ENCODE data around the gene CLCA2.
A peak's percentile ranks its signal among the peaks of the same experiment; 100 is the strongest.

CLCA2 gene

GRCh38 chr1:86423873-86424272, at the start of gene CLCA2:
CLCA2 (plus strand) TSS chr1:86424171; CDS start chr1:86424248, 77 bp downstream.
- DNase-seq (ENCODE audit: low read depth in 2 of 2) = no peak

DNA sequence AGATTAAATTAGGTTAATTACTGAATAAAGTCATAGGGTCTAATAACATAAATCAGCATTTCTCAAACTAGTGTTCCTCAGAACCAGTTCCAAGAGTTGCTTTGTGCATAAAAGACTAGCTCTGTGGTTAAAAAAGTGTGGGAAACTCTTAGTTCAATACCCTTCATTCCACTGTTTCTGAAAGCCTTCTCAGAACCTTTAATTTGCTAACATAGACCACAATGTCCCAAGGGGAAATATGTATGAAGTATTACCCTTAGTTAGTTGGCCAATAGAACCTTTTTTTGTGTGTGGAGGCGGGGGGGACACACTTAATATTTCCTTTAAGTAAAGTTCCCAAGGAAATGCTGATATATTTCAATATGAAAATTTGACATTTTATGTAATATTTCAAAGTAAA, 48.3 kb upstream of the CLCA2 start:
- DNase-seq (ENCODE audit: low read depth in 2 of 2) = no peak

GRCh38 chr1:86377341-86377740, 46.6 kb upstream of the CLCA2 start:
- no peak for DNase-seq (ENCODE audit: low read depth in 2 of 2)

DNA sequence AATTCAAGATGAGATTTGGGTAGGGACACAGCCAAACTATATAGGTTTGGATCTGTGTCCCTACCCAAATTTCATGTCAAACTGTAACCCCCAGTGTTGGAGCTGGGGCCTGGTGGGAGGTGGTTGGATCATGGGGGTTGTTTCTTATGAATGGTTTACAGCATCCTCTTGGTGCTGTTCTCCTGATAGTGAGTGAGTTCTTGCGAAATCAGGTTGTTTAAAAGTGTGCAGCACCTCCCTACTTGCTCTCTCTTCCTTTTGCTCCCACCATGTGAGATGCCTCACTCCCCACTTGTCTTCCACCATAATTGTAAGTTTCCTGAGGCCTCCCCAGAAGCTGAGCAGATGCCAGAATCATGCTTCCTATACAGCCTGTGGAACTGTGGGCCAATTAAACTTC, 45.2 kb upstream of the CLCA2 start:
- no peak for DNase-seq (ENCODE audit: low read depth in 2 of 2)

DNA sequence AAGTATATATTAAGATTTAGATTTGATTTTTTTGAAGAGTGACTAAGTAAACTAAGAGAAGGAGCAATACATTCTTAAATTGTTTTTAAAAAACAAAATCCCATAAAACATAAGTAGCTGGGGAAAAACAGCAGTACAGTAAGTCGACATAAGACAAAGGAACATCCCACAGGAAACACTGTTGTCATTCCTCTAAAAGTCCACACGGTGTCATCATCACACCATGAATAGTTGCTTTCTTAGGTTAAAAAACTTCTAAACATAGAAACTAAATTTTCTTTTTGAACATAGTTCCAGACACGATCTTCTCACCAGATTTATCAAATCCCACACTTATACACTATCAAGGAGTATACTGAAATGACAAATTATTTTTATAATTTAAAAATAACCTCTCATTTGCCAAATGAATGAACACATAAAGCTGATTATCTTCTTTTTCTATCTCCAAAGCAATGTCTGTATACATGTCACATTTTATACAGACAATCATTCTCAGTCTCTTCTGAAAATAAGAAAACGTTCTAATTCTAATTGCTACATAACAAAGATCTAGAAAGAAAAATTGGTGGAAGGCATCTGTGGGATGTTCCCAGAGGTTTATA, 43.6 kb upstream of the CLCA2 start:
- DNase-seq (ENCODE audit: low read depth in 2 of 2) = no peak

- no peak for DNase-seq (ENCODE audit: low read depth in 2 of 2)
These were observed 42.7 kb upstream of the CLCA2 start for GRCh38 chr1:86381223-86381622.

- no peak for DNase-seq (ENCODE audit: low read depth in 2 of 2)
These were observed 41.1 kb upstream of the CLCA2 start for GRCh38 chr1:86382878-86383277.

DNA sequence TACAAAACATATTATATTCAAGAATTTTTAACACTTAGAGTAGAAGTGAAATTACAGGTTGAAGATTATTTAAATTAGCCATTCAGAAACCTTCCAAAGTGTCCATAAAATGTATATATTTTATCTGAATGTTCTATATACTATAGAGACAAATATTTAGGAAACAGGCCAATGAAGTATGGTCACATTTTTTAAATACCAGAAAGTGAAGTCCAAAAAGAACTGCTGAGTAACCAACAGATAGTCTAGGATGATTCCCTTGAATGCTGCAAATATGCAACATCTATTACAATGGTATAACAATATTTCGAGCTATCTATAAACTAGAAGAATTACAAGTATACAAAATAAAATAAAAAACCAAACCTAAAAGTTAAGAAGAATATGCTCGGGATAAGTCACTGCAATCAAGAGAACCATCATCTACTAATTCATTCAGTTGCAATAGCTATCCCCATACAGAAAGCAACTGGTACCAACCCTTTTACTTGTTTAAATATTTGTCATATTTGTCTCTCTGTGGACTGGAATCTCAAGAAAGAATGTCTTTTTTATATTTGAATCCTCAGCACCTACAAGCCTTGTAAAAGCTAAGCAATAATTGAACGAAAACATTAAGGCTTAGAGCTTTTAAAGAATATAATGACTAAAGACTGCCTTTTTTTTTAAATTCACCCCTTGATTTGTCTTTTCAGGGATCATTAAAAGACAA, 35.9 kb upstream of the CLCA2 start:
- DNase-seq (ENCODE audit: low read depth in 2 of 2) = no peak

DNA sequence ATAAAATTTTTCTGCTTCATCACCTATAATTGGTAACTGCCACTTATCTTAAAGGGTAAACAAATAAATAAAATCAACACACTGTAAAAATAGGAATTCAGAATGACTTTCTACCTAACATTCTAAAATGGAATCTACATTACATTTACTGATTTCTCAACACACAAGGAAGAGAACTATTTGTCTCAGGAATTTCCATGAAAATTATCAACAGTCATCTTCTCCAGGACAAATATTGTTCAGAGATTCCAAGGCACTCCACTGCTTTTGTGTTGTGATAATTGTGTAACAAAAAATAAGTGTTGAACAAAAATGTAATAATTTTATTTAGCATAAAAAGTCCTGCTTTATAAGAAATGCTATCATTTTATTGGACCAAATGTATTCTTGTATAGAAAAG, 35.2 kb upstream of the CLCA2 start:
- no peak for DNase-seq (ENCODE audit: low read depth in 2 of 2)

- no peak for DNase-seq (ENCODE audit: low read depth in 2 of 2)
These were observed 34.7 kb upstream of the CLCA2 start for GRCh38 chr1:86389307-86389706.

DNA sequence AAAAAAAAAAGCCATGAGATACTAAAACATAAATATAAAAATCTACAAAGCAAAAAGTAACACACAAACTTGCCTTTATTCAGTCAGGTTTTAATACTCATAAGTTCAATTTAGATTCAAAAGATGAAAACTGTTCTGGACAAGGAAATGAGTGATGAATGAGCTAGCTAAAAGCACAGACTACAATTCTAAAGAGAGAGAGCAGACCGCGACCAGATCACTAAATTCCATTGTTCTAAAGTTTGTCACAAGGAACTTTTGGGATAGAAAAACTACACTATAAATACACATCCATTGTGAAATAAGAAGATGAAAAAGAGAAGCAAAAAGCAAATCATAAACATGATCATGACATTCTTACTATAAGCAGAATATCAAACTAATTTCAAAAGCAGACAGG, 29.6 kb upstream of the CLCA2 start:
- no peak for DNase-seq (ENCODE audit: low read depth in 2 of 2)

- DNase-seq (ENCODE audit: low read depth in 2 of 2) = peak; percentile 69 to 79
These were observed 28.0 kb upstream of the CLCA2 start, which contains the start of gene ODF2L for GRCh38 chr1:86395751-86396497. ODF2L (minus strand) TSS chr1:86396323; CDS start chr1:86387027, 9,296 bp downstream.

DNA sequence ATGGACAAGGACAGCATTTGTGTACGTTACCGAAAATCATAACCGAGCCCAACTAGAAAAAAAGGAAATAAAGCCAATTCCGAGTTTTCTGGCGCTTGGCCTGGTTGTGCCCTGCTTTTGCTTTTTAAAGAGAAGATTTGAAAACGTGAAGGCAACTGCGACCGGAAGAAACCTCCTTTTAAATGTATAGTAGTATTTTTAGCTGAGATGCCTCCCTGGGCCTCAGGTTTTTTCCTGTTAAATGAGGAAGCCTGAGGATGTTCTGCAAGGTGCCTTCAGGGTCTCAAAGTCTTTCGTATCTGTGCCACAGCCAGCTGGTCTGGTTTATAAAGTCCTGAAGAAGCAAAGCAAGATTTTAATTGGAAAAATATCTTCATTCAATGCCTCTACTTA, 27.5 kb upstream of the CLCA2 start:
- DNase-seq (ENCODE audit: low read depth in 2 of 2) = no peak

DNA sequence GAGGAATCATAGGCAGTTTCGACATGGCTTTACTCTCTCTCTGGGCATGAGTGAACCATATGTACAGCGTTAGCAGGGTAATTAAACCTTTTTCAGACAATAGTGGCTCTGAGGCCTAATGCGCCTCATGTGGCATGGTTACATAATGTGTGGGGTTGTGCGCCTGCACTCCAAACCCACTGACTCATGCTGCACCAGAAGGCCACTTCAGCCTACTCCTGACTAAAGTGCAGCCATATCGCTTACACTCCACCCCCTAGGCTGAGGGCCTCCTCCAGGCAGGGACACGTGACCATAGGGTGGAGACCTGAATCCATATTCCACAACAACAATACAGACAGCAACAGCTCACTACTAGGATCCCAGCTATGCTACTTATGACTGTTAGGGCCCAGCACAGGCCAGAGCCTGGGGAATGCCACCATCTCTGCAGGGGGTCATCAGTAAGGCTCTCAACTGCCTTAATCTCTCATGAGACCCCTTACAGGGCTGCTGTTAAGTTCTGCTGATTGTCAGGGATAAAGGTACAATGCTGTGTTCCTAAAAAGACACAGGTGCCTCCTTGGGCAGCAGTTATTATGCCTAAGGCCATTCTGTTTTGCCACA, 14.5 kb upstream of the CLCA2 start:
- no peak for DNase-seq (ENCODE audit: low read depth in 2 of 2)

GRCh38 chr1:86410879-86411278, 13.1 kb upstream of the CLCA2 start:
- no peak for DNase-seq (ENCODE audit: low read depth in 2 of 2)

- no peak for DNase-seq (ENCODE audit: low read depth in 2 of 2)
These were observed 7.6 kb upstream of the CLCA2 start for GRCh38 chr1:86416343-86416742.

DNA sequence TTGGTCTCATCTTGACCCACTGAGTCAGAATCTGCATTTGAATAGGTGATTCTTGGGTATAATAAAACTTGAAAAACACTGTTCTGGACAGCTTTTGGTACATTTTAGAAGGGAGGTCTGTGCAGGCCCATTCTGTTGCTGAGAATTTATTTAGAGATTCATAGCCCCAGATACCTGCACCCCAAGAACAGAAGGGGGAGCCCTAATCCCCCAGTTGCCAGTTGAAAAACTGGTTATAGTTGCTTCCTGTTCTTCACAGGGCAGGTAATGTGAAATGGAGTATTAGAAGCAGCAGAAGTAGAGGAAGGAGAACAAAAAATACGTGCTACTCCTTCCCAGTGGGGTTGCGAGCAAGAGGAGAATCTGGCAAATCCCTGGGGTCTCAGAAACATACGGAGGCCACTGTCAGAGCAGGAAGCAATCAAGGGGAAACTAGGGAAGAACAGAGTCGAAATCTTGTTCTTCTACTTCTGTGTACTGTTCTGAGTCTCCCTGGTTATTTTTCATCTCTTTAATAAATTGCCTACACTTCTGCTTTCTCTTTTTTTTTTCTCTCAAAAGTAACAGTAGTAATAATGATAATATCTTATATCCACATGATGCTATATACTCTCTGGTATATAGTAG, 4.6 kb upstream of the CLCA2 start:
- no peak for DNase-seq (ENCODE audit: low read depth in 2 of 2)

DNA sequence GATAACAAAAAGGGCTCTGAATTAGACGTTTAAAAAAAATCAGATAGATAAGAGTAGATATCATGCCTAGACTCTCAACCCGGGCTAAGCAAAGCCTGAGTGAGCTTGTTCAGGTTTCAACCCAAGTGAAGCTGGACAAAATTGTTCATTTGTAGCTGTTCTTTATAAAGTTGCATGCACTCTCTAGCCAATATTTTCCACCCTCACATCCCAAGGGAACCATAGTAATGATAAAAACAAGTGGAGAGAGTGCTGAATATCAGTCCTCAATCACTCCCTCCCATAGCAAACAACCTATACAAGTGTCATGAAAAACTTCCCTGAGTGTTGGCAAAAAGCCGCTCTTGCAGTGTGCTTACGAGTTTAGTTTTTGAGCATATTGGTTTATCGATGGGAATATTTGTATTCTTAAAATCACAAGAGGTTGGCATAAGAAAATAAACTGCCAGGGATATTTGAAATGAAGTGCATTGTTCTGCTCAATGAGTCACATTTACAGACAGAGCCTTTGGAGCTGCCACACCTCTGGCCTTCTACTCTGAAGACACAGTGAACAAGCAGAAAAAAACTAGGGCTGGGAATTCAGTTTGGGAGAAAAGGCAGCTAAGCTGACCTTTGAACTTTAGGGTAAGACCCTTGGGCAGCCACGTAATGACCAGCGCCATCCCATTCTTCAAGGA, 2.2 kb upstream of the CLCA2 start:
- no peak for DNase-seq (ENCODE audit: low read depth in 2 of 2)

DNA sequence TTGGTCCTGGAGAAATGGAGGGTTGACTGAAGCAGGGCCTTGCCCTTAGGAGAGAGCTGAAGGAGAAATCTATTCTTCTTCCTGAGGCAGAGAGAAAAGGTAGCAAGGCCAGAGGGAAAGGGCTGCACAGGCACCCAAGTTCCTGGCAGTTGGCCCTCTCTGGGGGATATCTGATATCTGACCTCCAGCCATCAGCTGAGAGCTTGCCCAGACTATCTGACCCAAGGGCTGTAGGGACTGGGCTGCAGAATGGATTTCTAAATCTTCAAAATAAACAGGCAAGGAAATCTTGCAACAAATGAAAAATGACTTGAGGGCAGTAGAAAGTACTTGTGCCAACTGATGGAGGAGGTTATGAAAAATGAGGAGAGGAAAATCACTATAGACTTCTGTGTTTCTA, 498 bp upstream of the CLCA2 start:
- no peak for DNase-seq (ENCODE audit: low read depth in 2 of 2)

DNA sequence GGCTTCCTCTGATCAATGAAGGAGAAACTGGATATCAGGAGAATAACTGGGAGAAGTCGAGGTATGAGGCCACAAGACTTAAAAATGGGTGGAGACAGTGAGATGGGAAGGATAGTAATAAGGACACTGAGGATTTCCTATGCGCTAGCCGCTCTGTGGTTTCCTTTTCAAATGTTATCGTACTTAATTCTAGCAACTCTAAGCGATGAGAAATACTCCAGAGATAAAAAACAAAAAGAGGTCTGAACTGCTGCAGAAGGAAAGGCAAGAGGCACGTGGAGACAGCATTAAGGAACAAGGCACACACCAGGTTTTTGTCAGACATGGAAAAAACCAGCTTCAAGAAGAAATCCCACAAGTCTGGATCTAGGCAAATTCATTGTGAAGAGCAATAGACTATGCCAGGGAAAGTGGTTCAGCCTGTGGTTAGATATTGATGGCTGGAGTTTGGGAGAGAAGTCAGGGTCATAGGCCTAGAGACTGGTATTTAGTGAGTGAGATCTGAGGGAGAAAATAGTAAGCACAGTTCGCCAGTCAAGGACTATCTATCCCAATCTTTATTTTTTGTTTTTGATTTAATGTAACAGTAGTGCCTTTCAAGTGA, 5.3 kb downstream of the CLCA2 start:
- DNase-seq (ENCODE audit: low read depth in 2 of 2) = no peak

DNA sequence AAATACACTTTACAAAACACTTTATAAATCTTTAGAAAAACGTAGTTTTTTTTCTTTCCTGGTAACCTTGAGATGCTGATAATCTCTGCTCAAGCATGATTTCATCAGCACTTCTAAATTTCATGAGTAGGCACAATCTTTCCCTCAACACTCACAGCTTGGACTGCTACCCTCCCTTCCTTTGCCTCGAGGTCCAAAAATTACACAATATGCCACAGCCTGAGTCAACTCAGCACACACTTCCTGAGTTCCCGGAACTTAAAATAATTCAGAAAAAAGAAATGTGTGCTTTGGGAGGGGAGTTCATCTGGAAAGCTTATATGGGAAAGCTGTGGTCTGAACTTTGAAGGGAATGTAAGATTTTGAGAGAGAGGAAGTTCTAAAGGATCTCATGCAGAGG, 5.9 kb downstream of the CLCA2 start:
- DNase-seq (ENCODE audit: low read depth in 2 of 2) = no peak

Data from stimulated activated CD8-positive, alpha-beta memory T cell treated with anti-CD3 and anti-CD28 coated beads, Interleukin-15, amount 100 ng/mL, for 4 hours (primary cell).